Neural crest cell (in vitro differentiated cells): ENCODE measurements around the gene KSR2. TPM values are rescaled to one million over a fixed set of nuclear protein-coding genes. Genes with fewer than 3 reads are reported as not detected.

Experiments
- DNase-seq: peaks from one replicate; pipeline ENCODE4 v3.0.0; 2021; ENCODE audit warnings: low read depth, mixed read lengths, low spot score
- H3K27ac Mint-ChIP-seq: one replicate; pipeline ENCODE4 v1.8.0; 2021; ENCODE audit warnings: mild to moderate bottlenecking, mixed read lengths; ENCODE audit not compliant: unreplicated experiment
- H3K27me3 Mint-ChIP-seq: 2 replicates; pipeline ENCODE4 v1.8.0; 2021; ENCODE audit warnings: low read depth, mild to moderate bottlenecking, mixed read lengths
- H3K36me3 Mint-ChIP-seq: 2 replicates; pipeline ENCODE4 v1.8.0; 2021; ENCODE audit warnings: low read depth, mild to moderate bottlenecking, mixed read lengths
- H3K4me1 Mint-ChIP-seq: 2 replicates; pipeline ENCODE4 v1.8.0; 2021; ENCODE audit warnings: mixed read lengths
- H3K4me3 Mint-ChIP-seq: one replicate; pipeline ENCODE4 v1.8.0; 2021; ENCODE audit warnings: mild to moderate bottlenecking, mixed read lengths
- H3K9me3 Mint-ChIP-seq: 2 replicates; pipeline ENCODE4 v1.8.0; 2021; ENCODE audit warnings: mixed read lengths
- total RNA-seq: library from RNA; stranded (reverse); gene quantifications from 2 replicates; pipeline ENCODE4 v1.2.1, GENCODE V29; 2021
- TF ChIP-seq, protein P1 (sequence below): fragments of 200-600 bp; sonication (generic); conservative IDR thresholded peaks from 2 replicates; pipeline ENCODE4 v1.5.0; 2021; ENCODE audit warnings: antibody characterized with exemption, mild to moderate bottlenecking

The KSR2 gene
- total RNA-seq, 1 donor from 2014 or later: 0.33 TPM

DNA sequence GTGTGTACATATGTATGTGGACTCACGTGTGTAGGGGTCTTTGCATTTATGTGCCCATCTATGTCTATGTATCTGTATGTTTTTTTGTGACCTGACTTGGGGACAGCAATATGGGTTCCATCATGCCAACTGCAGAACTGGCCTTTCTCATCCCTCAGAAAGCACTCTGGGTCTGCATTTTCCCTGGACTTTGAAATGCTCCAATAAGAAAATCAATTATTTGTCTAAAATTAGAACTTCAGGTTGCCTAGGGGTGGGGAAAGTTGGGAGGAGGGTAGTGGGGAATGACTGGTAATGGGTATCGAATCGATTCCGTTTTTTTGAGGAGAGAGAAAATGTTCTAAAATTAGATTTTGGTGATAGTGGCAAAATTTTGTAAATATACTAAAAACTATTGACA lies 466.6 kb downstream of the KSR2 start:
- H3K27me3 Mint-ChIP-seq: peaks cover 5% of the 10 kb centered on the region
- H3K4me1 Mint-ChIP-seq: peaks cover 9% of the 10 kb centered on the region
- no peak for DNase-seq
- TF ChIP-seq, protein P1, sequence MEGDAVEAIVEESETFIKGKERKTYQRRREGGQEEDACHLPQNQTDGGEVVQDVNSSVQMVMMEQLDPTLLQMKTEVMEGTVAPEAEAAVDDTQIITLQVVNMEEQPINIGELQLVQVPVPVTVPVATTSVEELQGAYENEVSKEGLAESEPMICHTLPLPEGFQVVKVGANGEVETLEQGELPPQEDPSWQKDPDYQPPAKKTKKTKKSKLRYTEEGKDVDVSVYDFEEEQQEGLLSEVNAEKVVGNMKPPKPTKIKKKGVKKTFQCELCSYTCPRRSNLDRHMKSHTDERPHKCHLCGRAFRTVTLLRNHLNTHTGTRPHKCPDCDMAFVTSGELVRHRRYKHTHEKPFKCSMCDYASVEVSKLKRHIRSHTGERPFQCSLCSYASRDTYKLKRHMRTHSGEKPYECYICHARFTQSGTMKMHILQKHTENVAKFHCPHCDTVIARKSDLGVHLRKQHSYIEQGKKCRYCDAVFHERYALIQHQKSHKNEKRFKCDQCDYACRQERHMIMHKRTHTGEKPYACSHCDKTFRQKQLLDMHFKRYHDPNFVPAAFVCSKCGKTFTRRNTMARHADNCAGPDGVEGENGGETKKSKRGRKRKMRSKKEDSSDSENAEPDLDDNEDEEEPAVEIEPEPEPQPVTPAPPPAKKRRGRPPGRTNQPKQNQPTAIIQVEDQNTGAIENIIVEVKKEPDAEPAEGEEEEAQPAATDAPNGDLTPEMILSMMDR: no peak
- no peaks in the 10 kb centered on the region for H3K9me3 Mint-ChIP-seq
- H3K36me3 Mint-ChIP-seq: no peaks in the 10 kb centered on the region
- no peak overlapping the region for H3K27ac Mint-ChIP-seq
- H3K4me3 Mint-ChIP-seq: no peak overlapping the region

DNA sequence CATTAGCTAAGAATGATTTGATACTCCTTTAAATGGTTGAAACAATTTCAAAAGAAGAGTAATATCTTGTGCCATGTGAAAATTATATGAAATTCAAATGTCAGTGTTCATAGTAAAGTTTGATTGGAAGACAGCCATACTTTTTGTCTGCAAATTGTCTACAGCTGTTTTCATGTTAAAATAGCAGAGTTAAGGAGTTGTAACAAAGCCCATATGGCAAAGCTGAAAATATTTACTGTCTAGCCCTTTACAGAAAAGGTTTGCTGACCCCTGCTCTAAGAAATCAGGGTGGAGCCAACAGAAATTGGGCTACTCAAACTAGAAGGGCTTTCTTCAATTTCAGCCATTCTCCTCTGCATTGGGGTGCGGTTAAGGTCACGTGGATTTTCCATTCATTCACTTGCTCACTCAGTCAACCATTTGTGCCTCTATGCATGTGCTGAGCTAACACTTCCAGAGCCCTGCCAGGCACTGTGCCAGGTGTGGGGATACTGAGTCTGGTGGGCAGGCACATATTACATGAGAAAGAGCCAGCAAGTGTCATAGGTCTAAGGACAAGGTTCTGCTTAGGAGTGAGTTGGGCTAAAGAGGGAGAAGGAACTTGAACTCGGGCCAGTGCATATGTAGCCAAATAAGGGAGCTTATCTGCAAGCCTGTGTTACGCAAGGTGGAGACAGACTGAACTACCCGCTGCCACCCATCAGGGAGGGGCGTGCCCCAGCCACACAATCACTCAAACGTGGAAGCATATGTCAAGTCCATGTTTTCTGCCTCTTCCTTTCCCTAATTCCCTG lies 467.5 kb downstream of the KSR2 start:
- Mint-ChIP-seq H3K4me1 (peaks cover 9% of the 10 kb centered on the region), H3K36me3 (no peaks in the 10 kb centered on the region), H3K4me3 (no peak overlapping the region), H3K27ac (no peak overlapping the region), H3K9me3 (no peaks in the 10 kb centered on the region), H3K27me3 (peaks cover 5% of the 10 kb centered on the region)
- TF ChIP-seq, protein P1: no peak
- no peak for DNase-seq

DNA sequence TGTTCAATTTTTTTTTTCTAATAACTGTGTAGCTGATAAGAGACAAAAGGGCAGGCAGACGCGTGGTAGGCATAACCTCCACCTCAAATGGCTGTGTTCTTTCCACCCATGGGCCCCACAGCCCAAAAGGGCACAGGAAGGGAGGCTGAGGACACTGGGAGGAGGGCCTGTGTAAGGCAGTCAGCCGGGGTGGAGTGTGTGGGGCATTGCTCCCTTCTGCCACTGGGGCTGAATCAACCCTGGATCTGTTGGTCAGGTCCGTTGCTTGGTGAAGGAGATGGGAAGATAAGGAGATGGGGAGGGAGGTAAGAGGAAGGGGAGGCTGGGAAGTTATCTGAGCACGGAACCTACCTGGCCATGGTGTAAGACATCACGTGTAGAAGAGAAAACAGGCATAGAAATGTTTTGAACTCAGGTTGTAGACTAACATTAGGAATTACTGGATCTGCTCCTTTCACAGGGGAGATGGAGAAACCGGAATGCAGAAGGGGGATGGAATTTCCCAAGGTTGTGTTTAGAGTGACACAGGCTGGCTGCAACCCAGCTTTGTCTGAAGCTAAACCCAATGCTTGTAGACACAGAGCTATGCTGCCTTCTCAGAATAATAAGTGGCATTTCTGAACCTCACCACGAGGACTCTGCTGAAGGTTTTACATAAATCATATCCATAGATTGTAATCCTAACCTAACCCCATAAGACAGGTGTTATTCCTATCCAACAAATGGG lies 468.9 kb downstream of the KSR2 start:
- no peak overlapping the region for H3K4me3 Mint-ChIP-seq
- peaks cover 9% of the 10 kb centered on the region for H3K4me1 Mint-ChIP-seq
- no peak for DNase-seq
- TF ChIP-seq, protein P1: no peak
- no peaks in the 10 kb centered on the region for H3K9me3 Mint-ChIP-seq
- no peak overlapping the region for H3K27ac Mint-ChIP-seq
- no peaks in the 10 kb centered on the region for H3K27me3 Mint-ChIP-seq
- no peaks in the 10 kb centered on the region for H3K36me3 Mint-ChIP-seq

DNA sequence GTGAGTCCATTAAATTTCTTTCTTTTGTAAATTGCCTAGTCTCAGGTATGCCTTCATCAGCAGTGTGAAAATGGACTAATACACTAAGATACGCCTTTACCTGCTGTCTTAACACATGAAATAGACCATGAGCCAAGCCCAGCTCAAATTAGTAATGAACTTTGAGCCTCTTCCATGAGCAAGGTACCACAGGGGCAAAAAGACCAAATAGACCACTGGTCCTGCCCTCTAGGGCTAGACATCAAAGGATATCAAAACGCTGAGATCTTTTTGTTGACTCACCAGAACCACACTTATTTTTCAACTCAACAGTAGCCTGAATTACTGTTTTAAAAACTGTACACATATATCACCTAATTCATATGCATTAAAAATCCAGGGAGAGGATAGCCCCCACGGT lies 469.9 kb downstream of the KSR2 start:
- Mint-ChIP-seq H3K36me3 (no peaks in the 10 kb centered on the region), H3K27me3 (no peaks in the 10 kb centered on the region), H3K9me3 (no peaks in the 10 kb centered on the region), H3K4me1 (peaks cover 9% of the 10 kb centered on the region), H3K4me3 (no peak overlapping the region), H3K27ac (no peak overlapping the region)
- DNase-seq: no peak
- TF ChIP-seq, protein P1: no peak

DNA sequence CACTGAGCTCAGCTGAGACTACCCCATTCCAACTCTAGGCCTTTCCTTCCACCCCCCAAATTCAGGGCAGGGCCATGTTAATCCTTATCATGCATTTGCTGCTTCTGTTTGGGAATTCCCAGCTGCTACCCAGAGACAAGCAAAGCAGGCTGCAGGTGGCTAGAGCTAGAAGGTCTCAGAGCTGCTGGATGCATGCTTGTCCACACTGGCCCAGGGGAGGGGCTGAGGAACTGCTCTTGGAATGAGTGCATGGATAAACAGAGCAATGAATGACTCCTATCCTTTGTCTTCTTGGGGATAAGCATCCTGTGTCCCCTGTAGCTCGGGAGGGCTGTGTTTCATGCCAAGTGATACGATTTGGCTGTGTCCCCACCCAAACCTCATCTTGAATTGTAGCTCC lies 470.5 kb downstream of the KSR2 start:
- H3K9me3 Mint-ChIP-seq: no peaks in the 10 kb centered on the region
- no peaks in the 10 kb centered on the region for H3K27me3 Mint-ChIP-seq
- H3K27ac Mint-ChIP-seq: no peak overlapping the region
- TF ChIP-seq, protein P1: no peak
- no peak for DNase-seq
- H3K4me1 Mint-ChIP-seq: peaks cover 9% of the 10 kb centered on the region
- no peak overlapping the region for H3K4me3 Mint-ChIP-seq
- H3K36me3 Mint-ChIP-seq: no peaks in the 10 kb centered on the region
